ENCODE measurements around the gene MEIS1. TPM values are rescaled to one million over a fixed set of nuclear protein-coding genes. Genes with fewer than 3 reads are reported as not detected.

The MEIS1 gene
- total RNA-seq, 1 donor from 2014 or later: 46.7 TPM

DNA sequence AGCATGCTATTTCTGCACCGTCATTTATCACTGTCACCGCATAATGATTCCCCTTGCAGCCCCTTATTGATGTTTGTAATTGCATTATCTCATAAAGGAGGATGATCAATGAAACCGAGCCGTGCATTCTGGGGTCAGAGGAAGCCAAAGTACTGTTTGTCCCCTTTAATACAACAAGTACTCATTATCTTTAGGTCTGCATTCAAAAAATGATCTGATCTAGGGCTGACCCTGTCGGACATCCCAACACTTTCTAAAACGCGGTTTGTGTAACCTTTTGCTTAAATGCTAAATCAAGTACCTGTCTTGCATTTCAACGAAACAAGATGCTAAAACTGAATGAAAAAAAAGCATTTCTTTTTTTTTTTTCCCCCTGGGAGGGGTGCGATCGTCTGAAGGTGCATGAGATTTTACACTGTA is 143.8 kb downstream of the MEIS1 start:
- peaks cover 15 to 26% of the 10 kb centered on the region in 2 donors for H3K4me1 ChIP-seq
- H3K27me3 ChIP-seq: peaks cover 21% of the 10 kb centered on the region
- TF ChIP-seq, protein P1, sequence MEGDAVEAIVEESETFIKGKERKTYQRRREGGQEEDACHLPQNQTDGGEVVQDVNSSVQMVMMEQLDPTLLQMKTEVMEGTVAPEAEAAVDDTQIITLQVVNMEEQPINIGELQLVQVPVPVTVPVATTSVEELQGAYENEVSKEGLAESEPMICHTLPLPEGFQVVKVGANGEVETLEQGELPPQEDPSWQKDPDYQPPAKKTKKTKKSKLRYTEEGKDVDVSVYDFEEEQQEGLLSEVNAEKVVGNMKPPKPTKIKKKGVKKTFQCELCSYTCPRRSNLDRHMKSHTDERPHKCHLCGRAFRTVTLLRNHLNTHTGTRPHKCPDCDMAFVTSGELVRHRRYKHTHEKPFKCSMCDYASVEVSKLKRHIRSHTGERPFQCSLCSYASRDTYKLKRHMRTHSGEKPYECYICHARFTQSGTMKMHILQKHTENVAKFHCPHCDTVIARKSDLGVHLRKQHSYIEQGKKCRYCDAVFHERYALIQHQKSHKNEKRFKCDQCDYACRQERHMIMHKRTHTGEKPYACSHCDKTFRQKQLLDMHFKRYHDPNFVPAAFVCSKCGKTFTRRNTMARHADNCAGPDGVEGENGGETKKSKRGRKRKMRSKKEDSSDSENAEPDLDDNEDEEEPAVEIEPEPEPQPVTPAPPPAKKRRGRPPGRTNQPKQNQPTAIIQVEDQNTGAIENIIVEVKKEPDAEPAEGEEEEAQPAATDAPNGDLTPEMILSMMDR (IDR thresholded peaks at IDR 0.05): no peak
- H3K27ac ChIP-seq: peak overlapping the region; percentile 72 to 77
- DNase-seq (ENCODE audit: low spot score in 2 of 2): no peak
- H3K9me3 ChIP-seq: no peaks in the 10 kb centered on the region
- intact Hi-C loops (cut with DNase I): loop anchor here (5.0 to 10.0 kb wide), 8 partner anchors 274 to 1454 kb away; partner anchors contain the start of gene ETAA1
- no peaks in the 10 kb centered on the region for H3K36me3 ChIP-seq
- H3K4me3 ChIP-seq: peak overlapping the region; percentile 82 to 86

DNA sequence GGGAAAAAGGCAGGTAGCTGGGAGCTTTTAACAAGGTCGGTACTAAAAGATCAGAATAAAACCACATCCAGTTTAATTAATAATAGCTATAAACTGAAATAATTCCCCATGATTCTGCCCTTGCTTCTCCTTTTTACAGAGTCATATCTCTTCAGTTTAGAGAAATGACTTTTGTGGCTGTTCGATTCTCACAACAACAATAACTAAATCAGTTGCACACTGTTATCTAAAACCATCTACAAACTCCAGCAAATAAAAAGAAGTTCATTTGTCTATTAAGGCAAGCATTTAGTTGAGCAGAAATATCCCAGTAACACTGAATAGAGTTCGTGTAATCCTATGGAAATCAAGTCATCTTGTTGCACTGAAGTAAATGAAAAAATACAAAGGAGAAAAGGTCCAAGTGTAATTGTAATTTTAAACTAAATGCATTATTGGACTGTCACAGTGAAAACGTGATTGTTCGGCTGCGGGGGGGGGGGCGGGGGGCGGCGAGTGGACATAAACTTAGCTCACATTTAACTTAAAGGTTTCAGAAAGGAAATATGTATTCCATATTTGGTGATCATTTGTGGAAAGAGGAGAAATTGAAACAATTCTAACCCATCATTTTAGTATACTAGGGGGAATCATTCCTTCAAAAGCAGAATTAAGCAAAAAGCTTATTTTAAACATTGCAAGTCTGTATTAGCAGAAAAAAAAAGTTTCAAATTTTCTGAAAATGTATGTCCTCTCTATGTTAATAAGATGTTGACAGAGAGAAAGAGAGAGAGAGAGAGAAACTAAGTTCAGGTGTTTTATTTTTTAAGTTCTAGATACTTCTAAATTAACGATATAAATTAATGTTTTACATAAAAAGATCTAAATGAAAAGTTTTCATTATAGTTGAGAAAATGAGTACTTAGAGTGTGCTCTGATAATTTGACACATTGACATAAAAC is 144.5 kb downstream of the MEIS1 start:
- Histone ChIP-seq H3K27ac (peak overlapping the region; percentile 3 to 72), H3K9me3 (no peaks in the 10 kb centered on the region), H3K27me3 (peaks cover 21% of the 10 kb centered on the region), H3K4me3 (peak overlapping the region in 1 of 2 donors; percentile 16), H3K36me3 (no peaks in the 10 kb centered on the region), H3K4me1 (peaks cover 15 to 26% of the 10 kb centered on the region in 2 donors)
- no peak for DNase-seq (ENCODE audit: low spot score in 2 of 2)
- intact Hi-C loops (cut with DNase I): loop anchor here (5.0 to 10.0 kb wide), 9 partner anchors 113 to 1453 kb away; partner anchors contain the start of gene ETAA1
- TF ChIP-seq, protein P1 (IDR thresholded peaks at IDR 0.05): no peak

DNA sequence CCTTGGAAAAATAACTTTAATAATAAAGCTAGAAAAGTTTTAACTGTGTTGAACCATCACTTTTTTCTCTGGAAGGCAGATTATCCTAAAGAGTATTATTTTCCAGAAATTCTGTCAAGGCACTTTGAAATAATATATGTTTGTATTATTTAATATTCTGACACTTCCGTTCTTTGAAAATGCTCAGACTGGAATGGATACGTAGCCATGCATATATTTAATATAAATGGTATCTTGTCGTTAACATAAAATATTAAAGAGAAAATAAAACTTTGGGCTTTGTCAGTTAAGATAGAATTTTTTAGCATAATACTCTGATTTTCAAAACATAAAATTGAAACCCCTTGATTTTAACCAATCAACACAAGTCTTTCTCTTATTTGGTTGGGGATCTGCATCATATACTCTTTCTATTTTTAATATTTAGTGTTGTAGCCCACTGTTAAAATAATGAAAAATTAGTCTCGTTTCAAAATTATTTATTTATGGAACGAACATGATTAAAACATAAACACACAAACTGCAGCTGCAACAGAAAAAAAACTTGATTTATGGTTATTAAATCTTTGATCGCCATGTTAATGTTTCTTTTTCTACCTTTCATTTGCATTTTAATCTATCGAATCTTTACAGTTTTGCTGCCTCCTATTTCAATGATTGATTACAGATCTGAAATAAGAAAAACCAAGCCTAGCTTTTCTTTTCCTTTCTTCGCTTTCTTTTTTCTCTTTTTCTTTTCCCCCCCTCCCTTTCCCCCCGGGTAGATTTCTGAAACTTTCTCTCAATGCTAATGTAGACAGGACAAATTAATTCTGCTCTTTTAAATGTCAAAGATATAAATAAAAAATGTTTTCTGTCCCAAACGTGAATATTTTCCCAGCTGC is 145.5 kb downstream of the MEIS1 start:
- peaks cover 14 to 26% of the 10 kb centered on the region in 2 donors for H3K4me1 ChIP-seq
- intact Hi-C loops (cut with DNase I): loop anchor here (5.0 kb wide), 1 partner anchor 112 kb away; no protein-coding TSS in a partner anchor
- peaks cover 21% of the 10 kb centered on the region for H3K27me3 ChIP-seq
- H3K36me3 ChIP-seq: no peaks in the 10 kb centered on the region
- peak overlapping the region; percentile 49 to 65 for H3K27ac ChIP-seq
- peak overlapping the region; percentile 50 to 59 for H3K4me3 ChIP-seq
- TF ChIP-seq, protein P1 (IDR thresholded peaks at IDR 0.05): no peak
- H3K9me3 ChIP-seq: no peaks in the 10 kb centered on the region
- no peak for DNase-seq (ENCODE audit: low spot score in 2 of 2)

DNA sequence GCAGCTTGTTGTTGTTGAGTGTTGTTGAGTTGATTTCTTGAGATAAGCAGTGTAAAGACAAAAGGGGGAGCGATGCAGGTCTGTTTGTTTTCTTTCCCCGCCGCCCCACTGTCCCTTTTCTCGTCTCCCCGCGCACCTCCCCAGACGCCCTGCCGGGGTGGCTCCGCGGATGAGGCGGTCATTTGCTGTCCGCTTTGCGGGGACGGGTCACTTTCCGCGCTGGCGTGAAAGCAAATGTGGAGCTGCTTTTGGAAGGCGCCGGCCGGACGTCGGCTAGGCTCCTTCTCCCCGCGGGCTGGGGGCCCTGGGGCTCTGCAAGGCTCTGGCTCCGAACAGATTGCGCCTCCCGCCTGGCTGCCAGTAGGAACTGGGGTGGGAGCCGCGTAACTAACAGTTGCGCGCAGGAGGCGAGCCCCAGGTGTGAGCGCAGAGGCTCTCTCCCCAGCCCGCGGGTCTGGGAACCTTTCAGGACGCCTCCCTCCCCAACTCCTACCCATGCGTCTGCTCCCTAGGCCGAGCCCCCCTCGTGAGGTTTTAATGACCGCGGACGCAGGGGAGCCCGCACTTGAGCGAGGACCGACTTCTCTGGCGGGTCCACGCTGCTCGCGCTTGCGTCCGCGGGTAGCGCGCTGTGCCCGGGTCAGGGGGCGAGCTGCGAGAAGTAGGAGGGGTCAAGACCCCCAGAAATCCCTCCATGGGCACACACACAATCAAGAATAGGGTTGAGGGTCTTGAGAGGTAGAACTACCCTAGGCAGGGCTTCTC is 146.6 kb downstream of the MEIS1 start:
- TF ChIP-seq, protein P1 (IDR thresholded peaks at IDR 0.05): no peak
- H3K27ac ChIP-seq: peak overlapping the region; percentile 49 to 65
- DNase-seq (ENCODE audit: low spot score in 2 of 2): no peak
- H3K9me3 ChIP-seq: no peaks in the 10 kb centered on the region
- H3K4me1 ChIP-seq: peaks cover 3 to 16% of the 10 kb centered on the region in 2 donors
- peaks cover 16% of the 10 kb centered on the region for H3K27me3 ChIP-seq
- H3K4me3 ChIP-seq: peak overlapping the region; percentile 50 to 59
- no peaks in the 10 kb centered on the region for H3K36me3 ChIP-seq
- intact Hi-C loops (cut with DNase I): loop anchor here (5.0 kb wide), 1 partner anchor 111 kb away; no protein-coding TSS in a partner anchor
